ENCODE data around the gene BBS9. TPM values are rescaled to one million over a fixed set of nuclear protein-coding genes. Genes with fewer than 3 reads are reported as not detected.

Gene BBS9
- total and polyA plus RNA-seq, 4 donors, result 2.3 to 9.5 (median 4.5) TPM

DNA sequence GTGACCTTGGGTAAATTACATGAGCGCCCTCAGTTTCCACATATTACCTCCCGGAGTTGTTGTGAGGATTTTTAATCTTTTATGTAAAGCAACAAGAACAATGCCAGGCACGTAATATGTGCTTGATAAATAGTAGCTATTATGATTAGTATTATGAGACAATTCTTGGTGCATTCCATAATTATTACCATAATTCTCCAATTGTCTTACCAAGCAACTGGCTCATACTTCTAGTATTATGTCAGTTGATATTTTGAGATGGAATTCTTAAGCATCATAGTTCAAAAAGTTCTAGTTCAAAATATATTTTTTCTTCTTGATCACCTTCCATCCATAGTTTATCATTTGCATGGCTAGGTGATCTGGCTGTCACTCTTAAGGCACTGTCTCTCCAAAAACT is 259.0 kb downstream of the BBS9 start:
- no peak overlapping the region for H3K27ac ChIP-seq (ENCODE audit: low read depth in 1 of 2, low read length in 2 of 2)
- no peaks in the 10 kb centered on the region for H3K9me3 ChIP-seq (ENCODE audit: control insufficient read depth in 4 of 4, low read length in 3 of 4)
- no peaks in the 10 kb centered on the region for H3K4me1 ChIP-seq (ENCODE audit: control insufficient read depth in 4 of 4, insufficient read depth in 4 of 4, low read length in 3 of 4)
- TF ChIP-seq, protein P1, sequence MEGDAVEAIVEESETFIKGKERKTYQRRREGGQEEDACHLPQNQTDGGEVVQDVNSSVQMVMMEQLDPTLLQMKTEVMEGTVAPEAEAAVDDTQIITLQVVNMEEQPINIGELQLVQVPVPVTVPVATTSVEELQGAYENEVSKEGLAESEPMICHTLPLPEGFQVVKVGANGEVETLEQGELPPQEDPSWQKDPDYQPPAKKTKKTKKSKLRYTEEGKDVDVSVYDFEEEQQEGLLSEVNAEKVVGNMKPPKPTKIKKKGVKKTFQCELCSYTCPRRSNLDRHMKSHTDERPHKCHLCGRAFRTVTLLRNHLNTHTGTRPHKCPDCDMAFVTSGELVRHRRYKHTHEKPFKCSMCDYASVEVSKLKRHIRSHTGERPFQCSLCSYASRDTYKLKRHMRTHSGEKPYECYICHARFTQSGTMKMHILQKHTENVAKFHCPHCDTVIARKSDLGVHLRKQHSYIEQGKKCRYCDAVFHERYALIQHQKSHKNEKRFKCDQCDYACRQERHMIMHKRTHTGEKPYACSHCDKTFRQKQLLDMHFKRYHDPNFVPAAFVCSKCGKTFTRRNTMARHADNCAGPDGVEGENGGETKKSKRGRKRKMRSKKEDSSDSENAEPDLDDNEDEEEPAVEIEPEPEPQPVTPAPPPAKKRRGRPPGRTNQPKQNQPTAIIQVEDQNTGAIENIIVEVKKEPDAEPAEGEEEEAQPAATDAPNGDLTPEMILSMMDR (IDR thresholded peaks at IDR 0.05; ENCODE audit: low read depth, low read length, missing input control), result no peak
- TF ChIP-seq, protein P2, sequence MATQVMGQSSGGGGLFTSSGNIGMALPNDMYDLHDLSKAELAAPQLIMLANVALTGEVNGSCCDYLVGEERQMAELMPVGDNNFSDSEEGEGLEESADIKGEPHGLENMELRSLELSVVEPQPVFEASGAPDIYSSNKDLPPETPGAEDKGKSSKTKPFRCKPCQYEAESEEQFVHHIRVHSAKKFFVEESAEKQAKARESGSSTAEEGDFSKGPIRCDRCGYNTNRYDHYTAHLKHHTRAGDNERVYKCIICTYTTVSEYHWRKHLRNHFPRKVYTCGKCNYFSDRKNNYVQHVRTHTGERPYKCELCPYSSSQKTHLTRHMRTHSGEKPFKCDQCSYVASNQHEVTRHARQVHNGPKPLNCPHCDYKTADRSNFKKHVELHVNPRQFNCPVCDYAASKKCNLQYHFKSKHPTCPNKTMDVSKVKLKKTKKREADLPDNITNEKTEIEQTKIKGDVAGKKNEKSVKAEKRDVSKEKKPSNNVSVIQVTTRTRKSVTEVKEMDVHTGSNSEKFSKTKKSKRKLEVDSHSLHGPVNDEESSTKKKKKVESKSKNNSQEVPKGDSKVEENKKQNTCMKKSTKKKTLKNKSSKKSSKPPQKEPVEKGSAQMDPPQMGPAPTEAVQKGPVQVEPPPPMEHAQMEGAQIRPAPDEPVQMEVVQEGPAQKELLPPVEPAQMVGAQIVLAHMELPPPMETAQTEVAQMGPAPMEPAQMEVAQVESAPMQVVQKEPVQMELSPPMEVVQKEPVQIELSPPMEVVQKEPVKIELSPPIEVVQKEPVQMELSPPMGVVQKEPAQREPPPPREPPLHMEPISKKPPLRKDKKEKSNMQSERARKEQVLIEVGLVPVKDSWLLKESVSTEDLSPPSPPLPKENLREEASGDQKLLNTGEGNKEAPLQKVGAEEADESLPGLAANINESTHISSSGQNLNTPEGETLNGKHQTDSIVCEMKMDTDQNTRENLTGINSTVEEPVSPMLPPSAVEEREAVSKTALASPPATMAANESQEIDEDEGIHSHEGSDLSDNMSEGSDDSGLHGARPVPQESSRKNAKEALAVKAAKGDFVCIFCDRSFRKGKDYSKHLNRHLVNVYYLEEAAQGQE (IDR thresholded peaks at IDR 0.05), result no peak
- no peak for TF ChIP-seq RXRA (IDR thresholded peaks at IDR 0.05)
- no peak for TF ChIP-seq TAF1 (conservative IDR thresholded peaks at IDR 0.05)
- no peak for DNase-seq (ENCODE audit: low spot score)
- H3K4me3 ChIP-seq (ENCODE audit: low read depth in 1 of 3, low read length in 3 of 3), result no peak overlapping the region
- no peaks in the 10 kb centered on the region for H3K27me3 ChIP-seq (ENCODE audit: control insufficient read depth in 4 of 4, insufficient read depth in 4 of 4, low read length in 3 of 4)
- WGBS, result 95% methylated on average over 3 of the region's 3 CpGs
- peaks cover 0 to 3% (median 0%) of the 10 kb centered on the region in 4 donors for H3K36me3 ChIP-seq (ENCODE audit: control insufficient read depth in 4 of 4, insufficient read depth in 3 of 4, low read depth in 1 of 4, low read length in 3 of 4)
- H3K9ac ChIP-seq (ENCODE audit: low read depth in 1 of 2, low read length in 2 of 2), result no peak overlapping the region

DNA sequence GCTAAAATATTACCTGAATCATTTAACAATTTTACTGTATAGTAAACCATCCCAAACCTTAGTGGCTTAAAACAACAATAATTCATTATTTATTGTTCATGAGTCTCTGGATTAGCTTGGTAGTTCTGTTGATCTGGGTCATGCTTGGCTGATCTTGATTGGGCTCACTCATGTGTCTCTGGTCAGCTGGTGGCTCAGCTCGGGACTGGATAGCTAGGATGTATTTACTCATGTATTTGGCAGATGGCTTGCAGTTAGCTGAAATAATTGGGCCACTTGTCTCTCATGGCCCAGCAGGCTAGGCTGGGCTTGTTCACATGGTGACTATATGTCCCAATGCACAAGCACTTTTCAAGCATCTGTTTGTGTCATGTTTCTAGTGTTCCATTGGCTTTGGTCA is 262.8 kb downstream of the BBS9 start:
- Histone ChIP-seq H3K9ac (ENCODE audit: low read depth in 1 of 2, low read length in 2 of 2) (no peak overlapping the region), H3K27ac (ENCODE audit: low read depth in 1 of 2, low read length in 2 of 2) (no peak overlapping the region), H3K9me3 (ENCODE audit: control insufficient read depth in 4 of 4, low read length in 3 of 4) (peaks cover 0 to 1% (median 0%) of the 10 kb centered on the region in 4 donors), H3K4me1 (ENCODE audit: control insufficient read depth in 4 of 4, insufficient read depth in 4 of 4, low read length in 3 of 4) (no peaks in the 10 kb centered on the region), H3K27me3 (ENCODE audit: control insufficient read depth in 4 of 4, insufficient read depth in 4 of 4, low read length in 3 of 4) (no peaks in the 10 kb centered on the region), H3K4me3 (ENCODE audit: low read depth in 1 of 3, low read length in 3 of 3) (no peak overlapping the region), H3K36me3 (ENCODE audit: control insufficient read depth in 4 of 4, insufficient read depth in 3 of 4, low read depth in 1 of 4, low read length in 3 of 4) (peaks cover 0 to 3% (median 0%) of the 10 kb centered on the region in 4 donors)
- no peak for TF ChIP-seq EGR1 (IDR thresholded peaks at IDR 0.05; ENCODE audit: low read depth in 2 of 2)
- TF ChIP-seq SP1 (IDR thresholded peaks at IDR 0.05), result no peak
- TF ChIP-seq, protein P3, sequence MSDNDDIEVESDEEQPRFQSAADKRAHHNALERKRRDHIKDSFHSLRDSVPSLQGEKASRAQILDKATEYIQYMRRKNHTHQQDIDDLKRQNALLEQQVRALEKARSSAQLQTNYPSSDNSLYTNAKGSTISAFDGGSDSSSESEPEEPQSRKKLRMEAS (IDR thresholded peaks at IDR 0.05), result no peak
- no peak for TF ChIP-seq NR2F2 (IDR thresholded peaks at IDR 0.05)
- TF ChIP-seq TAF1 (conservative IDR thresholded peaks at IDR 0.05), result no peak
- TF ChIP-seq, protein P4, sequence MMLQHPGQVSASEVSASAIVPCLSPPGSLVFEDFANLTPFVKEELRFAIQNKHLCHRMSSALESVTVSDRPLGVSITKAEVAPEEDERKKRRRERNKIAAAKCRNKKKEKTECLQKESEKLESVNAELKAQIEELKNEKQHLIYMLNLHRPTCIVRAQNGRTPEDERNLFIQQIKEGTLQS (IDR thresholded peaks at IDR 0.05), result no peak
- TF ChIP-seq FOXA2 (IDR thresholded peaks at IDR 0.05), result no peak
- TF ChIP-seq, protein P2 (IDR thresholded peaks at IDR 0.05), result no peak
- no peak for TF ChIP-seq RAD21 (IDR thresholded peaks at IDR 0.05)
- no peak for TF ChIP-seq HNF4A (conservative IDR thresholded peaks at IDR 0.05)
- no peak for TF ChIP-seq FOXA1 (IDR thresholded peaks at IDR 0.05)
- no peak for TF ChIP-seq JUND (IDR thresholded peaks at IDR 0.05)
- TF ChIP-seq GABPA (IDR thresholded peaks at IDR 0.05 in 1 of 2, conservative IDR thresholded peaks at IDR 0.05 in 1 of 2), result no peak
- TF ChIP-seq, protein P1 (IDR thresholded peaks at IDR 0.05; ENCODE audit: low read depth, low read length, missing input control), result no peak
- TF ChIP-seq RXRA (IDR thresholded peaks at IDR 0.05), result no peak
- TF ChIP-seq, protein P5, sequence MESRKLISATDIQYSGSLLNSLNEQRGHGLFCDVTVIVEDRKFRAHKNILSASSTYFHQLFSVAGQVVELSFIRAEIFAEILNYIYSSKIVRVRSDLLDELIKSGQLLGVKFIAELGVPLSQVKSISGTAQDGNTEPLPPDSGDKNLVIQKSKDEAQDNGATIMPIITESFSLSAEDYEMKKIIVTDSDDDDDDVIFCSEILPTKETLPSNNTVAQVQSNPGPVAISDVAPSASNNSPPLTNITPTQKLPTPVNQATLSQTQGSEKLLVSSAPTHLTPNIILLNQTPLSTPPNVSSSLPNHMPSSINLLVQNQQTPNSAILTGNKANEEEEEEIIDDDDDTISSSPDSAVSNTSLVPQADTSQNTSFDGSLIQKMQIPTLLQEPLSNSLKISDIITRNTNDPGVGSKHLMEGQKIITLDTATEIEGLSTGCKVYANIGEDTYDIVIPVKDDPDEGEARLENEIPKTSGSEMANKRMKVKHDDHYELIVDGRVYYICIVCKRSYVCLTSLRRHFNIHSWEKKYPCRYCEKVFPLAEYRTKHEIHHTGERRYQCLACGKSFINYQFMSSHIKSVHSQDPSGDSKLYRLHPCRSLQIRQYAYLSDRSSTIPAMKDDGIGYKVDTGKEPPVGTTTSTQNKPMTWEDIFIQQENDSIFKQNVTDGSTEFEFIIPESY (IDR thresholded peaks at IDR 0.05), result no peak
- TF ChIP-seq YY1 (IDR thresholded peaks at IDR 0.05), result no peak
- 92% methylated on average over 1 of the region's 1 CpG for WGBS
- DNase-seq (ENCODE audit: low spot score), result no peak
